Activated T-cell treated with anti-CD3 and anti-CD28 coated beads for 24 hours (primary cell): ENCODE measurements around the gene APOC3.
A peak's percentile ranks its signal among the peaks of the same experiment; 100 is the strongest.

Experiments used
- DNase-seq: peaks from one replicate; pipeline ENCODE4 v3.0.0-alpha.2; 2020; ENCODE audit warnings: low read depth

The APOC3 gene

DNA sequence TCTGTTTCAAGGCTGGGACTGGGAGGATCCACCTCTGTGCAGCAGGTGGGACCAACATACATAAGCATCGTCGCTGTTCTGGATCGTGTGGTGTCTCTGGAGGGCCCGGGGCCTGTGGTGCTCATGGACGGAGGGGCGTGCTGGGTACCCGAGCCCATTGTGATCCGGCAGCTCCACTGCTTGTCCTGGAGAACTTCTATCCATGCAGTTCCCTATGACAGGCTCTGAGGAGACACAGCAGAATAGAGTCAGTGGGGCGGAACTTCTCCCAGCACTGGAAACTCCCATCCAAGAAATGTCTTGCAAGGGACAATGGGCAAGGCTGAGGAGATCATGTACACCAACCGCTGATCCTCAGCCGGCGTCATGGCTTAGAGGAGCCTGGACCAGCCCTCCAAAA lies 19.4 kb downstream of the APOC3 start:
- no peak for DNase-seq

DNA sequence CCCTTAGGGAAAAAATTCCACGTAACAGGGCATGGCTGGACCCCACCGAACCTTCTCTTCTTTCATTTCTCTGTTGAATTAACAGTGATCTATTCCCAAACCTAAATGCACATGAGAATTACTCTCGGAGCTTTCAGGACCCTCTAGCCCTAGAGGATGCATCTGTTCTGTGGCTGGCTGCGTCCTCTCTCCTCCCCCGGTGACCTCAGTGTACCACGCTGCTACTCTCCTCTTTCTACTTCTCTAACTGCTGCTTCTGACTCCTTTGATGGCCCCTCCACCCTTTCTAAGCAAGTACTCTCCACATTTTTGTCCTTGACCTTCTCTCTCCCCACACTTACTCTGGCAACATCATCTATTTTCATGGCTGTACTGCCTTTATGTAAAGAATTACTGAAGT lies 19.8 kb downstream of the APOC3 start:
- no peak for DNase-seq

DNA sequence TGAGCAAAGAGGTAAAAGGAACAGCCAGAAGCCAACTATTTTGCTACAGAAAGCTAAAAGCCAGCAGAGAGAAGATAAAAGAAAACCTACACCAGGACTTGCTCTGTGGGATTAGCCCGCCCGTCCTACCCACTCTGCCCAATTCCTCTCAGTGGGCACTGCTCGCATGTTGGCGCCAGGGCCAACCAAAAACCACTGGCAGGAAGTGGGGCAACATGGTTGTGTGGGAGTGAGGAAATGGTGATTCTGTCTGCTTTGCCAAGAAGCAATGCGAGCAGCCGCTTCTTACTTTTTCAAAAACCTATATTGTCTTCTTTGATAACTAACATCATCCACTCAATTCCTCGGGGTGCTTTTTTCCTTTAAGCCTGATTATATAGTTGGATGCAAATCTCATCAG lies 21.9 kb downstream of the APOC3 start:
- DNase-seq = peak; percentile 32

DNA sequence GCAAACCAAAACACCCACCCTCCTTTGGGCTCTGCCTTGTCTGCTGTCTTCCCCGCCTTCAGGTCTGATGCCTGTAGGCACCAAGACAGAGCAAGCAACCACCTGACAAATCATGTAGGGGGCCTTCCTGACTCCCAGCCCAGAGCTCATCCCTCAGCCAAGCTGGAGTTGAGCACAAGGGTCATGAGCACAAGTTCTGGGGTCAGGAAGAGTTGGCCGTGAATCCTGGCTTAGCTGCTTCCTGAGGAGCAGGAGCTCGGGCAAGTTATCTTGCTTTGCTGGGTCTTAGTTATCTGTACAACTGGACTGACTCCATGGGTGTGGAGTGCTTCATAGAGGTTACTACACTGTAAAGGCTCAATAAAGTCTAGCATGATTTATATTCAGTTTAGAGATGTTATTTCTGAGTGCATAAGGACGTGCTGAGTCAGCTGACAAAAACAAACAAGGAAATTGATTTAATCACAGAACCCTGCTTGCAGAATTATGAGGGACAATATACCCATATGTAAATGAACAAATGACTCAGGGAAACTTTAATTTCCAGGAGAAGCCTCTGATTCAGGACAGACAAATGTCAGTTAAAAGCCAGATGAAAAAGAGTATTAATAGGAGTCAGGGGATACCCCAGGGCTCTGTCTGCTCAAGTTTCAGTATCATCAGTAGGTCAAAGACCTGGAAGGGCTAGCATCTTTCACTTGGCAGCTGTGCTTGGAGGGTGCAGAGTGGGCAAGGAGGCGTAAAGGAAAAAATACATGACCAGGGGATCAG lies 22.7 kb downstream of the APOC3 start:
- no peak for DNase-seq

DNA sequence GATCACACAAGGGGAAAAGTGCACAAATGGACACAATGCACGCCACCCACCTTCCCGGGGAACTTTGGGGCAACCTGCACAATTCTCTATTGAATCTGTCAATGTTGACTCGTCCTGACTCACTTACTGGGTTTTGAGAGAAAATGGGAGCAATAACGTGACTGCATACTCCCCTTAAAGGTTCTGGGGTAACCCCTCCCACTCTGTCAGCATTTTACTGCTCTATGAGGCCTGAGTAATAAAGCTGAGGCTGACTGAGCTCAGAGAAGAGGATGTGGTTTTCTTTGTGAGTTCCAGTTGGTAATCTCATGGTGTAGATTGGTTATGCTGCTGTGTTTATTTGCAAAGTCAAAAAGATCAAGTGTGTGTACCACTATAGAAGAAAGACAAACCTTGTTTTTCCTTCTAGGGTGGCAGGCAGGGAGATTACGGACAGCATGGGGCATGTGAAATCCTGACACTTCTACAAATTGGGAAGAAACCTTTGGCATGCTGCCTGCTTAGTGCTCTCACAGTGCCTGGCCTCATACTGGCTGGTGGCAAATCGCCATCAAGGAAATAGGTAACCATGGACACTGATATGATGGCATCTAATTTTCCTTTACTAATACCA lies 23.9 kb downstream of the APOC3 start:
- peak; percentile 50 for DNase-seq

DNA sequence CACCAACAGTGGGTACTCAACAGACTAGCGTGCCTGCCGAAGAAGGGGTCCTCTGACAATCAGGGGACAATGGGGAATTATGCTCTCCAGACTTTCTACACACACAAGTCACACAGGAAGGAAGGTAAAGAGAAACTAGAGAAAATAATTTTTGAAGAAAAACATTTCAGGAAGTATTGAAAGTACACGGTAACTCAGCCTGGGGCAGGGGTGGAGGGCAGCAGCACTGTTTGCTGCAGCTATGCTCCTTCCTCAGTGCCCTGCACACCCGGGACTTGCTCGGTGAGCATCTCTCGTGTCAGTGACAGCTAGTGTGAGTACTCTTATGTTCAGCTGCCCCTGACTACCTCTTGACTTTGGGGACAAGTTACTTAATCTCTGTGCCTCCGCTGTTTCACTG lies 25.7 kb downstream of the APOC3 start:
- DNase-seq = no peak

DNA sequence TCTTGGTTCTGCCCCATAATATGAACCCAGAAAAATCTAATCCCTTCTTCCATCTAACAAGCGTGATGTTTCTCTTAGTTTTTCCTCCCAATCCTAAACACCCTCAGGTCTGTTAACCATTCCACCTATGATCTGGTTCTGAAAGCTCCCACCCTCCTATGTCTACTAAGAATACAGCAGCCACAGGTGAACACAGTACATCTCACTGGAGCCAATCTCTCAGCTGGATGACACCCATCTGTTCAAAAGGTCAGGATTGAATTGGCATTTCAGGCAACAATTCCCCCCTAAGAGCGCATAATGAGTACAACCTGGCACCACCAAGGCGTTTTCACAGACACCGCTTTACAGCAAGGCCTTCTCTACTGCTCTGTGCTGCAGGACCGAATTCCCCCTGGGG lies 26.7 kb downstream of the APOC3 start:
- DNase-seq = no peak

DNA sequence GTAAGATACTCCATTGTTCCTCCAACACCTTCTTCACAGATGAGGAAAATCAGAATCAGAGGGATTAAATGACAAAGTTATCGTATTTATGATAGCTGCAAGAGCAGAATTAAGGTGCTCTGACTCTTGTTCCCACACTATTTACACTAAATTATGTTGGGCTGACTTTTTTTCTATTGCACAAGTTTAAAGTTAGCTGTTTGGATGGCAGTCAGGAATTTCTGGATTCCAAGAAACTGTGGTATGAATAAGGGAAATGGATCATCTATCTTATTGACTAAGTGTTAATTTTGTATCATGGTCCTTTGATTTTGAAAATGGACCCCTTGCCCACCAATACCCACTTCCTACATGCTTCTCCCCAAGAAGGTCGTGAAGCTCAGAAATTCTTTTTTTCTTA lies 27.6 kb downstream of the APOC3 start:
- no peak for DNase-seq

DNA sequence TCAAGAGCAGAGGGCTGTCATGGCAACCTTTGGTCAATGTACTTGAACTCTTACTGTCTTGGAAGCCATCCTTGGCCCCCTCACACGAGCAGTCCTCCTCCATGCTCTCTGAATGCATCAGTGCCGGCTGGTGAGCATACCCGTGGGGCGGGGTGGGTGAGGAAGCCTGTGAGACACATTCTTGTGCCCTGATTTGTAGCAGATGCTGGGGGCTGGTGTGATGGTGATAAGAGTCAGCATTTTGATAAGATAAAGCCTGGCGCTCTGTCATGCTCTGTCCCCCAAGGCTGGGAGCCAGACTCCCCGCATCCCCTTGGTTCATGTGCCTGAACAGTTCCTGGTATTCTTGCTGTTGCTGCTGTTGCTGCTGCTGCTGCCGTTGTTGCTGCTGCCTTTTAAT lies 28.2 kb downstream of the APOC3 start:
- DNase-seq = no peak

DNA sequence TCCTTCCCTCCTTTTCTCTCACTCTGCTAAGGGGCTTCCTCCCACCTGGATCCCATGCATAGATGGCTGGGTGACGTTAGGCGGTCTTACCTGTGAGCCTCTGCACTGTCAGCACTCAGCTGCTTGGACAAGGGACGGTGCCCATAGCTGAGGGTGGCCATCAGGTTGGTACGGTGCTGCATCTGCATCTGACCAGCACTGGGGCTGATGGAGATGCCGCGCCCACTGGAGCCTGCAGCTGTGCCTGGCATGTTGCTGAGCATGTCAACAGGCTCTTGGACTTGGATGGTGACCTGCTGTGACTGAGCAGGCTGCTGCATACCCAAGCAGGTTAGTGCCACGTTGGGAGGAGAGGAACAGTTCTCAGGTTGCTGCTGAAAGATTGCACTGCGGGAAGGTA lies 29.5 kb downstream of the APOC3 start:
- DNase-seq = no peak

DNA sequence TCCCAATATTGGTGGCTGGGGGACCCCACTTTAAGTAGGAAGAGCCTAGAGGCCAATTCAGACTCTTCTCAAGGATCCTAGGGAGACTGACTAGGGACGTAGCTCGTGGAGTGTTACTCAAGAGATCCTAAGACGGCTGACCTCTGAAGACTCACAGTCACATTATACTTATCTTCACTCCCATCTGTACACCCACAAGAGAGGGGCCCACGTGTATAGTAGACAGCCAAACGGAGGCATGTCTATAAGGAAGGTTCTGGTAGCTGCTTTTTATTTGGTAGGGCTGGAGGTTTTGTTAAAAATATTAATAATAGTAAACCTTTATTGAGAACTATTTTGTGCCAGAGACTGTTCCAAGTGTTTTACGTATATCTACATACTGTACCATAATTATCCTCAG lies 30.6 kb downstream of the APOC3 start:
- no peak for DNase-seq

DNA sequence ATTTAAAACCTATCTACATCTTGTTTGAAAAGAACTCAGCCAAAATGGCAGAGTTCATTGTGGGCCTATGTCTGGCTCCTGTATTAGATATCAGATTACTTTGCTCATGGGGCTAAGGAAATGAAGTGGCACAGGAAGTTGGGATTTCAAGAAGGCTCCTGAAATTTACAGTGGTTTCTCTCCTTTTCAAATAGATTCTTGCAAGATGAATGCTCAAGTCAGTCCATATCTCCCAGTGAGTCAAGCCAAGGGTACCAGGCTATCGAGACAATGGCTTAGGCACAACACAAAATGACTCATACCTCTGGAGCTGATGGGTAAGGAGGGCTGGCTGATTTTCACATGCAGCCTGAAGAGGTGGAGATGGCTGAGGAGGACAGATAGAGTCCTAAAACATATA lies 31.8 kb downstream of the APOC3 start:
- no peak for DNase-seq

DNA sequence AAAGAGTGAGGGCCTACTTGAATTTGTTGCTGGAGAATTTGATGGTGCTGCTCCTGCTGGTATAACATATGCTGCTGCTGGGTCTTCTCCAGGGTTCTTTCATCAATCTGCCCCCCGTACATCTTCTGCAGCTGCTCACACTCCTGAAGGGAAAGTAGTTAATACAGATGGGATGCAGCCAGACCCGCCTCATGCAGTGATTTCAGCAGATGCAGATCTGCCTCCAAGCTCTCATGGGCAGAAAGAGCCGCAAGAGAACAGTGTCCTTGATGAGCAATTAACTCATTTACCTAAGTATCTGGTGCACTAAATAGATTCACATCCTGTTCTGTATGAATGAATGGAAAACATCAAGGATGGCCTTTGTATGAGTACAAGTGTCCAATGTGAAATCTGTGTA lies 32.5 kb downstream of the APOC3 start:
- no peak for DNase-seq

DNA sequence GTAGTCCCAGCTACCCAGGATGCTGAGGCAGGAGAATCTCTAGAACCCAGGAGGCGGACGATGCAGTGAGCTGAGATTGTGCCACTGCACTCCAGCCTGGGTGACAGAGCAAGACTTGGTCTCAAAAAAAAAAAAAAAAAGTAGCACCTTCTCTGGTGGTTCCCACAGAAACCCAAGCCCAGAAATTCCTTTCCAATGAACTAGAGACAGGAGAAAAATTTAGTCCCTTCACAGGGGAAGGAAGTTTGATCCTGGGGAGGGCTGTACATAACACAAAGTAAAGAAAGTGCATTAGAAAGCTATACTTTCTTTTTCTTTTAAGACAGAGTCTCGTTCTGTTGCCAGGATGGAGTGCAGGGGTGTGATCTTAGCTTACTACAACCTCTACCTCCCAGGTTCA lies 33.2 kb downstream of the APOC3 start:
- DNase-seq = no peak

DNA sequence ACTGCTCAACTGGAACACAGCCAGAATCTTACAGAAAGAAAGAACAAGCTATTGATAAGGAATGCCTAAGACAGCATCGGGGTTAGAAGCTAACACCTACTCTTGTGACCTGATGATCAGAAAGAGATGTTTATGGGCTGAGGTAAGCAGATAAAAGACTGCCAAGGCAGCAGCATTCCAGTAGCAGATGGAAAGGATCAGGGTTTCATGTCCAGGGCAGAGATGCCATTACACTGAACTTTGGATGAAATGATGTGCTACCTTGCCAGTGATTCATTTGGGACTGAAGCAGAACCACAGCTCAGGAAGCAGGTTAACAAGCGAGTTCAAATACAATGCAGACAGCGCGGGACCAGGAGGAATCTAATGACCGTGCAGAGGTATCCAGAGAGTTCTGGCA lies 34.8 kb downstream of the APOC3 start:
- no peak for DNase-seq

DNA sequence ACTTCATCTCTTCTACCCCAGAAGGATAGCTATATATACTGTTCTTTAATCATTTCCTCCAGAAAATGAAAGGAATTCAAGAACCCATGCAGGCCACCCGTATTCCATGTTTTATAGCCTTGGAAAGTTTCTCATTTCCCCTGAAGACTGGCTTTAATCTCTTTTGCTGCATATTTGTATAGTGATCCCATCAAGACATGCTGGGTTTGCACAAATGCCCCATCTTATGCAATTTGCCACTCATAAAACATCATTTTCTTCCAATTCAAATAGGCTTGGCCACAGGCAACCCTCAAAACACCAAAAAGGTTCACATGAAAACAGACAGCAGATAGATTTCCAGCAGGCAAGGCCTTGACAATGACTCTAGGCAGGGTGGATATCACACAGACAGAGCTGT lies 36.0 kb downstream of the APOC3 start:
- DNase-seq = no peak

DNA sequence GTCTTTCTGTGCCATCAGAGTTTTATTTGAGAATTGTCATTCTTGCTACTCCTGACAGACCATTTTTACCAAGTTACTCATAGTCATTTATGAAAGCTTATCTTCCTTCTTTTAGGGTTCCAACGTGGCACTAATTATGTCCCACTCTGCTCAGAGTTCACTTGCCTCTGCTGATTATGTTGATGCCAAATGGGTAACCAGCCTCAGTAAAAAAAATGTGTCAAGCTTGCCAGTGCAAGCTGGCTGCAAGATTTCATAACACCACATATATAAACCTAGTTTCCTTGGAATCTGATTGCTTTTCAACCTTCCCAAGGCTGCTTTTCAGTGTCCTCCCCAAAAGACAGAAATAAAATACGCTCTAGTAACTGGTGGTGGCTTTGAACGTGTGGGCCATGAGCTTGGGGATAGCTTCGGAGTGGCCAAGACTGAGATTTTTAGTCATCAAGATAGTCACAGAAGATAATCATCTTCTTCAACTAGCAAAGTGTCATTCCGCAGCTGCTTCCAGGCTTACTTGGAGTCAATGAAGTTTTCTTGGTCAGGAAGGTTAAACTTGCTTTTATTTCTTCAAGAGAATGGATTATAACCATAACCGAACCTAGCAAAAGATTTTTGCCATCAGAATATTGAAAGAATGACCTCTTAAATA lies 37.2 kb downstream of the APOC3 start:
- no peak for DNase-seq

DNA sequence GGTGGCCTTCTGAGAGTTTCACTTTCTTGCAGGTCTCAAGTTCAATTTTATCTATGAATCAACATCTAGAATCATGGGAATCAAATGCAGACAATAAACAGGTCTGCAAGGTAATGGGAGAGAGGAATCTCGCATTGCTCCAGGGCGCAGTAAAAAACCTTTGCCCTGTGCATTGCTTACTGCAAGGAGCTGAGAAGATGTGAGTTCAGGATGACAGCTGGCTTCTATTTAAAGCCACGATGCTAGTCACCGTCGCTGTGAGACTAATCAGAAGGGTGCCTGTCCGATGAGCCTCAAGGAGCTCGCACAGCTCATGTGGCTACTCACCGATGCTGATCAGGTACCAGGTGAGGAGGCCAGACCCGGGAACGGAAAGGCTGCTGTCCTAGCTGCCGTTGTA lies 37.9 kb downstream of the APOC3 start:
- DNase-seq = no peak

DNA sequence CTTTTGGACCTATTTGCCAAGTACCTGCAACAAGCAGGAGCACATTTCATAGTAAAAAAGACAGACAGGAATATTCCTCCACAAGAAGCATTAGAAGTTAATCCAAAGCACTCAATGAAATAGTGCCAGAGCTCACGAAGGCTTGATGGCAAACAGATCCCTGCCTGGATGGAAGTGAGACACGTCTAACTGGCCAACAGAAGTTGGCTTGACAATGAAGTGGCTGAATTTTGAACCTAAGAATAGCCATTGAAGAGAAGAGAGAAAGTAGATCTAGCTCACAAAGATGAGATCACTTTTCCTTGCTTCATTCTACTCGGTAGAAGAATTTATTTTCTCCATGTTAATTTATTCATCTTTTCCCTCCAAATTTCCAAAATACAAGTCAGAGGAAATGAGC lies 38.4 kb downstream of the APOC3 start:
- no peak for DNase-seq

DNA sequence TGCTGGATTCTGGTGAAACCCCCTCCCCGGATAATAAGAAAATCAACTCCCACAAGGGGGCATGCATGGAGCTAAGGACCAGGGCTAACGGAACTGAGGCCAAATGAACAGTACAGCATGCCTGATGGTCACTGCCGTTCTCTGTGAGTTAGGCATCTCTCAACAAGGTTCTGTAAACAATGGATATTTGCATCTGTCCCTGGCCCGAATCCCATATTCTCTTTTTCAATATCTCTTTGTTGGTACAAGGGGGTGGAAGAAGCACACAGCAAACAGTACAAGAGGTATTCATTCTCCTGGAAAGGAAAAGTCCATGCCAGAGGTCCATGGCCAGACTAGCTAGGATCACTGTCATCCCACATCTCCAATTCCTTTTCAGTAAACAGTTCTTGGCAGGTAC lies 39.9 kb downstream of the APOC3 start:
- DNase-seq = no peak

DNA sequence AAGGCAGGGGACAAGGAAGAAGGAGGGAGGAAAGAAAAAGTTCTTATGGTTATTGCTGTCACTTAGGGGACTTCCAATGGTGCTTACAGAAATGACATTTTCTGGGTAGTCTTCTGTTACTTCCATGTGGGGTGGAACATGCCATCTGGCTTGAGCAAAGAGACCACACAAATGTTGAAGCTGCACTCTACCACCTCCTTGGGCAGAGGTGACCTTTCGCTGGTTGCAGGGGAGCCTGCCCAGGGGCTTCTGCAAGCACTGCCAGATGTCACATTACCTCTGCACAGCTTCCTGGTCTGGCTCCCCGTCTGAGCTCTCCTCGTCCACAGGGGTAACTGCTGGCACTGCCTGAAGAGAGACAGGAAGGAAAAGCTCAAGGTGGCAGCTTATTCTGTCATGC lies 40.3 kb downstream of the APOC3 start:
- no peak for DNase-seq

DNA sequence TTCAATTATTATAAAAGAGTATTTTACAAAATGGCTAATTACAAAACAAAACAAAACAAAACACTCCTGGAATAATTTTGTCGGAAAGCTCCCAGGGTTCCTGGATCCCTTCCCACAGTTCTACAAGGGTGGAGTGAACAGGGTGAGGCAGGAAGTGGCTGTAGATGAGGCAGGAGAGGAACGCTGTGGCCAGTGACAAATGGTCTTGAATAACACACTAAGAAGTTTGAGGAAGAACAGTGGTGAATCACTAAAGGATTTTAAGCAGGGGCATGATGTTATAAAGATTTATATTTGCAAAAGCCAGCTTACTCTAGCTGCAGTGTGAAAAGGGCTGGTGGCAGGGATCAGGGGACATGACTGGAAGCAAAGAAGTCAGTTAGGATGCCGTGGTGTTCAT lies 41.5 kb downstream of the APOC3 start:
- DNase-seq = no peak

DNA sequence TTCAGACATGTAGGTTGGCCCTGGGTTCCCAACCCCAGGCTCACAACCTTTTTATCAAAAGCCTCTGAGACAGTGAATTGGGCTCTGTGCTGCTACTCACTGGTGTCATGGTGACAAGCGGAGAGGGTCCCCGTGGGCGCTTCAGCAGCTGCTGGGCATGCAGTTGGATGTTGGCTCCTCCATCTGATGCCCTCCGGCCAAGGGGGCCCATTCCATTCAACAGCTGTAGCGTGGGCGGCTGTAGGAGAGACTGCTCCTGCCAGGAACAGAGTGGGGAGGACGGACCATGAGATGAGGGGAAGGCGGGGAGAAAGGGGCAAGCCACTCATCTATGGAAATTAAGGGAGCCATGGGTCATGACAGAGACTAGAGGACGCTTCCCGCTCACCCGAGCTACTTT lies 43.7 kb downstream of the APOC3 start:
- DNase-seq = no peak

DNA sequence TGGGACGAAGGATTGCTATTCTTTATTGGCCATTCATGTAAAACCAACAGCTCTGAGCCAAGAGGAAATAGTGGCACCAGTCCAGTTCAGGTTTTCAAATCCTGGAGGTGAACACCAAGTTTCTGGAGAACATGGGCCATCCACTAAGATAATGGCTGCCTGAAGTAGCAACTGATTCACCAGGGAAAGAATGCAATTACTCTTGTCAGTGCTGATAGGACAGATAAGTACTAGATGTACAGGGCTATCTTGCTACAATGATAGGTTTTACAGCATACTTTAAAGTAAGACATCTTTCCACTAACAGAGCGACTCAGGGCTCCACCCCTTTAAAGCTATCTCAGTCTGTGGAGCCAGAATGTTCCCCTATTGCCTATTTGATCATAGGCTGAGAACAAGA lies 44.5 kb downstream of the APOC3 start:
- DNase-seq = no peak
